Rectal smooth muscle tissue (tissue), 1 donor: Measurements from ENCODE around the gene OSBP2.

Experiments used
- H3K27ac ChIP-seq: one replicate; pipeline ENCODE4 v1.7.0; 2013; ENCODE audit warnings: low read depth, low read length, inconsistent platforms
- H3K27me3 ChIP-seq: one replicate; pipeline ENCODE4 v1.7.0; 2013; ENCODE audit warnings: low read length; ENCODE audit not compliant: control insufficient read depth, insufficient read depth
- H3K36me3 ChIP-seq: one replicate; pipeline ENCODE4 v1.7.0; 2013; ENCODE audit warnings: low read length; ENCODE audit not compliant: control insufficient read depth, insufficient read depth
- H3K4me1 ChIP-seq: one replicate; pipeline ENCODE4 v1.7.0; 2013; ENCODE audit warnings: low read length; ENCODE audit not compliant: control insufficient read depth, insufficient read depth
- H3K4me3 ChIP-seq: one replicate; pipeline ENCODE4 v1.7.0; 2013; ENCODE audit warnings: low read length
- H3K9ac ChIP-seq: one replicate; pipeline ENCODE4 v1.7.0; 2013; ENCODE audit warnings: low read length

The OSBP2 gene

DNA sequence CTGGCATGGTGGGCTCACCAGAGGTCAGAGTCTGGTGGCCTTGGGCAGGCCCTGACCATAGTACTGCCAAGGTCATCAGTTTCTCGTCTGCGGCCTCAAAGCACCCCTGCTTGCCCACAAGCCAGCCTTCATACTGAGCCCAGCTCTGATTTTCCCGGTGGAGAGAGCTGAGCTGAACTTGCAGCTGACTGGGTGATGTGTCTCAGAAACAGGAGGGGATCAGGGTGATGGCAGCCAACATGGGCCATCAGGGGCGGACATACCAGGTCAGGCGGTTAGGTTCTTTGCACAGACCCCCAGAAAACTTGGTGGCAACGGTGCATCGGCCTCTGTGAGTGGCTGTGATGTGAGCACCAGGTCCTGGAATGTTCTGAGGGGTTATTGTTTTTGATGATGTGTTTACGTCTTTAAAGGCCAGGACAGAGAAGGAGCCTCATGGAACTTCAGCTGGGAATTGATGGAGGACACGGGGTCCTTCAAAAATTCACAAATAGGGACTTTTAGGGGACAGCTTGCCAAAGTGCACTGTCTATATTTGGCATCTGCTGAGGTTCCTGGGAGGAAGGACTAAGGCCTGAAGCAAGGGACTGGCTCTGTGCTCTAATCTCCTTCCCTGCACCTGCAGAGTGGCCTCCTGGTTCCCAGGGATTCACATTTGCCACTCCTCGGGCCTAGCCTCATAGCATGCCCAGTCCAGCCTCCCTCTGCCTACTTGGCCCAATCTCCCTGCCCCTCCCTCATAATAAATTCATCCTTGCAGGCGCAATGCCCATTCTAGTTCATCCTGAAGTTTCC lies 131.2 kb downstream of the OSBP2 start:
- H3K4me1 ChIP-seq: peaks cover 3% of the 10 kb centered on the region
- no peak overlapping the region for H3K9ac ChIP-seq
- H3K27me3 ChIP-seq: peaks cover 24% of the 10 kb centered on the region
- no peaks in the 10 kb centered on the region for H3K36me3 ChIP-seq
- H3K27ac ChIP-seq: no peak overlapping the region
- no peak overlapping the region for H3K4me3 ChIP-seq

- H3K36me3 ChIP-seq: no peaks in the 10 kb centered on the region
- H3K9ac ChIP-seq: no peak overlapping the region
- peaks cover 3% of the 10 kb centered on the region for H3K4me1 ChIP-seq
- peaks cover 14% of the 10 kb centered on the region for H3K27me3 ChIP-seq
- H3K27ac ChIP-seq: no peak overlapping the region
- no peak overlapping the region for H3K4me3 ChIP-seq
These were observed 132.1 kb downstream of the OSBP2 start for GRCh38 chr22:30826670-30827355.

DNA sequence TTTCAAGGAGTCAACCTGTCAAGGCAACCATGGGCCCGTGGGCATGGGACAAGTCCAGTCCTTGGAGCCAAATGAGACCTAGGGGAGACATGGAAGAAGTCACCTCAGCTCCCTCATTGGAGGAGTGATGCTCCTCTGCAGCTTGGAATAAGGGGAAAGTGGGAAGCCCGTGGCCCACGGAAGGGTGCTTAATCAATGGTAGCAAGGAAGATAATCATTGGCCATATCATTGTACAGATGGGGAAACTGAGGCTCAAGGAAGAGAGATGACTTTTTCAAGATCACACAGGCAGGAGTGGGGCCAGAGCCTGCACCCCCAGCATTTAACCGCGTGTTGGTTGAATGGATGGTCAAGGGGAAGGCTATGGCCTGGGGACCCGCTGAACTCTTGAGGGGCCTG lies 133.0 kb downstream of the OSBP2 start:
- Histone ChIP-seq H3K4me1 (no peaks in the 10 kb centered on the region), H3K4me3 (no peak overlapping the region), H3K9ac (no peak overlapping the region), H3K27ac (no peak overlapping the region), H3K27me3 (peaks cover 8% of the 10 kb centered on the region), H3K36me3 (no peaks in the 10 kb centered on the region)

GRCh38 chr22:30828187-30829155 lies 133.8 kb downstream of the OSBP2 start:
- Histone ChIP-seq H3K4me1 (no peaks in the 10 kb centered on the region), H3K27ac (no peak overlapping the region), H3K9ac (no peak overlapping the region), H3K36me3 (no peaks in the 10 kb centered on the region), H3K27me3 (peaks cover 3% of the 10 kb centered on the region), H3K4me3 (no peak overlapping the region)

GRCh38 chr22:30829901-30830550 lies 135.4 kb downstream of the OSBP2 start:
- H3K27ac ChIP-seq: no peak overlapping the region
- no peaks in the 10 kb centered on the region for H3K4me1 ChIP-seq
- no peaks in the 10 kb centered on the region for H3K36me3 ChIP-seq
- peaks cover 3% of the 10 kb centered on the region for H3K27me3 ChIP-seq
- H3K9ac ChIP-seq: no peak overlapping the region
- H3K4me3 ChIP-seq: no peak overlapping the region

DNA sequence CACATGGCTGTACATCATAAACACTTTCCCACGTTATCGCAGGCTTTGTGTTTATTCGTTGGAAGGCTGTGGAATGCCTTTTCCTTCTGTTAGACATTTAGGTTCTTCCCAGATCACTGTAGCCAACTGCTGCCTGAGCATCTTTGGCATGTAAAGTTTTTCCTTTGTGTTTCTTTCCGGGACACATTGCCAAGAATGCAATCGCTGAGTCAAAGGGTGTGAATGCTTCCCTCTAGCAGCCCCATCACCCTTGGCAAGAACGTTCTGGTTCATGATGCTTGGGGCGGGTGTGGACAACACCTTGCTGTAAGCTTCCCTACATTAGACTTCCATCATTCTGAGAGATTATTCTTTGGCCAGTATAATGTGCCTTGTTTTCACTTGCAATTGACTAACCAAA lies 136.2 kb downstream of the OSBP2 start:
- Histone ChIP-seq H3K36me3 (no peaks in the 10 kb centered on the region), H3K27ac (no peak overlapping the region), H3K27me3 (peaks cover 3% of the 10 kb centered on the region), H3K9ac (no peak overlapping the region), H3K4me3 (no peak overlapping the region), H3K4me1 (no peaks in the 10 kb centered on the region)

DNA sequence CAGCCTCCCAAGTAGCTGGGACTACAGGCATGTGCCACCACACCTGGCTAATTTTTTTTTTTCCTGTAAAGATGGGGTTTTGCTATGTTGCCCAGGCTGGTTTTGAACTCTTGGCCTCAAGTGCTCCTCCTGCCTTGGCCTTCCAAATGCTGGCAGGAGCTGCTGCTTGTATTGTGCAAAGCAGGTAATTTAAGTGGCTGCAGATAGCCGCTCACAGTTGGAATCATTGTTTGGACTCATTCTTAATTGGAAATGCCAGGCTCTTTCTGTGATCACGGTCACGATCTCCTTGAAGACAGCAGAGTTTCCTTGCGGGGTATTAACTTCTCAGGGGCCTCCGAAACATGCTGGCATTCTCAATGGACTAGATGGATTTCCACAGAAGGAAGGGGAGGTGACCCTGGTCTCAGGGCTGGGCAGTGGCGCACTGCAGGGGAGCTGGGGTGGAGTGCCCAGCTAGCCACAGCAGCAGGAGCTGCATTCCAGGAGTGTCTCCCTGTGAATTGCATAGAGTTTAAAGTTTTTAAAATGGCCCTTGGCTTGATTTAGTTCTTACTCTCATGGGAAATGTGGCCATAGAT lies 137.8 kb downstream of the OSBP2 start:
- Histone ChIP-seq H3K27me3 (peaks cover 3% of the 10 kb centered on the region), H3K4me3 (no peak overlapping the region), H3K4me1 (no peaks in the 10 kb centered on the region), H3K36me3 (no peaks in the 10 kb centered on the region), H3K9ac (no peak overlapping the region), H3K27ac (no peak overlapping the region)

DNA sequence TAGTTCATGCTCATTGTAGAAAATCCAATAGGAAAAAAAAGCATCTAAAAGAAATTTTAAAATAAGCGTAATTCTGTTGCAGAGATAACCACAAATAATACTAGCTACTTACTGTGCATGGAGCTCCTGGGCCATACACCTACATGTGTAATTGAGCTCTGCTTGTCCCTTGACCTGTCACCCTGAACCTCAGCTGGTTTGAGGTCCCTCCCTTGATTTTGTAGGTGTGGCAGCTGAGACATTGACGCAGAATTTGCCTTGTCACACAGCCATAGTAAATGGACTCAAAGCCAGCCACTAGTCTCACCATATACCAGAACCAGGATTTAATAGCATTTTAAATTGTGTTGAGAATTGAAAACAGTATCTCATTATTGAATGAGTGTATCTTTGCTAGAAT lies 138.6 kb downstream of the OSBP2 start:
- Histone ChIP-seq H3K27me3 (peaks cover 3% of the 10 kb centered on the region), H3K4me3 (no peak overlapping the region), H3K27ac (no peak overlapping the region), H3K36me3 (no peaks in the 10 kb centered on the region), H3K4me1 (no peaks in the 10 kb centered on the region), H3K9ac (no peak overlapping the region)

DNA sequence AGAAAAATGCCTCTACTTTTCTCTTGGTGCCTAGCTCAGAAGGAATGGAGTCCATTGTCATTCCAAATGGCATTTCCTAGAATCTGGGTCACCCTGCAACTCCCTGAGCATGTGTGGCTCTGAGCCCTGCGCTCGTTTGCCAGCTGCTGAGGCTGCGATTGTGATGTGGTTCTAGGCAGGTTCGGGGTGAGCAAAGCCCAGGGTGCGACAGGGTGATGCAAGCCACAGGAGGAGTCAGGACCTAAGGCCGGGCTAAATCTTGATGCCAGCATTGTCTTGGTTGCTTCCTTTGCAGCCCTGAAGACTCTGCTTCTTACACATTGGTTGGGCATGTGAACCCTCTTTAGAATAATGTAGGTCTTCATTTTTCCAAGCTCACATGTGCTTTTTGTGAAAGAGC lies 142.9 kb downstream of the OSBP2 start:
- H3K4me3 ChIP-seq: no peak overlapping the region
- H3K36me3 ChIP-seq: no peaks in the 10 kb centered on the region
- no peaks in the 10 kb centered on the region for H3K27me3 ChIP-seq
- H3K9ac ChIP-seq: no peak overlapping the region
- no peak overlapping the region for H3K27ac ChIP-seq
- no peaks in the 10 kb centered on the region for H3K4me1 ChIP-seq

DNA sequence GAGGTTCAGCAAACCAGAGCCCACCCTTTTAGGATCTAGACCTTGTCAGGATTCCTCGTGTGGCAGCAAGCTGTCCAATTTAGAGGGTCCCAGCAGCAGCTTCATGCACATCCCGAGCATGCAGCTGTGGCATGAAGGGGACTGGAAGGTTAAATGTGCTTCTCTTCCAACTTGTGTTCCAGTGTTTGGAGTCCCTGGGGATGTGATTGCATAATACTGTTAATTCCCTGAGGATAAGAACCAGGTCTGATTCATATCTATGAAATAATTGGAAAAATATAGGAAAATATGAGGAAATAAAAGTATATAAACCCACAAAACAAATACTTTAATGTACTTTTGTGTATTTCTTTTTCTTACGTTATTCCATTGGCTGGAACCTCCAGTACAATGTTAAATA lies 143.4 kb downstream of the OSBP2 start:
- Histone ChIP-seq H3K4me1 (no peaks in the 10 kb centered on the region), H3K36me3 (no peaks in the 10 kb centered on the region), H3K9ac (no peak overlapping the region), H3K27me3 (no peaks in the 10 kb centered on the region), H3K4me3 (no peak overlapping the region), H3K27ac (no peak overlapping the region)

- Histone ChIP-seq H3K27me3 (no peaks in the 10 kb centered on the region), H3K4me1 (no peaks in the 10 kb centered on the region), H3K27ac (no peak overlapping the region), H3K9ac (no peak overlapping the region), H3K4me3 (no peak overlapping the region), H3K36me3 (no peaks in the 10 kb centered on the region)
These were observed 146.6 kb downstream of the OSBP2 start for GRCh38 chr22:30841273-30841672.
